SH-SY5Y (cell line): Measurements from ENCODE around the gene HOXA6.

ENCODE experiments used
- GATA2 ChIP-seq: IDR thresholded peaks from 2 replicates; pipeline ENCODE4 v1.6.1; 2011; ENCODE audit warnings: mild to moderate bottlenecking, low read depth, low read length
- GATA3 ChIP-seq: IDR thresholded peaks from 2 replicates; pipeline ENCODE4 v1.6.1; 2011; ENCODE audit warnings: low read depth, mild to moderate bottlenecking, low read length, moderate library complexity

- no peak for TF ChIP-seq GATA2
- TF ChIP-seq GATA3 = no peak
Measured at GRCh38 chr7:27165089-27165995, 17.8 kb upstream of the HOXA6 start, which contains the start of gene HOXA9.
